ENCODE measurements around the gene SHISA7. TPM values are rescaled to one million over a fixed set of nuclear protein-coding genes. Genes with fewer than 3 reads are reported as not detected.
"Not testable (repeated sequence)": the region's sequence is repeated elsewhere in the genome, so short reads cannot be mapped to it uniquely, and the experiment has no call there.

Gene SHISA7
- total RNA-seq, 2 experiments from 2014 or later, result not detected

- DNase-seq; POLR2A ChIA-PET; H3K4me3 Mint-ChIP-seq; ATAC-seq; H3K4me1 Mint-ChIP-seq (ENCODE audit: low read depth); H3K36me3 Mint-ChIP-seq (ENCODE audit: low read depth); CTCF ChIA-PET; H3K27ac Mint-ChIP-seq; H3K9me3 Mint-ChIP-seq (ENCODE audit: insufficient read depth): not testable (repeated sequence)
- peaks cover 39% of the 10 kb centered on the region for H3K27me3 Mint-ChIP-seq (ENCODE audit: low read depth)
Observed at GRCh38 chr19:55448175-55448490, 5.0 kb upstream of the SHISA7 start.

GRCh38 chr19:55447421-55448174, 4.5 kb upstream of the SHISA7 start:
- Mint-ChIP-seq H3K4me3 (no peak overlapping the region), H3K27ac (no peak overlapping the region), H3K9me3 (ENCODE audit: insufficient read depth) (no peaks in the 10 kb centered on the region), H3K27me3 (ENCODE audit: low read depth) (peaks cover 44% of the 10 kb centered on the region), H3K4me1 (ENCODE audit: low read depth) (peaks cover 3% of the 10 kb centered on the region), H3K36me3 (ENCODE audit: low read depth) (no peaks in the 10 kb centered on the region)
- ChIA-PET POLR2A (no interaction called here), CTCF (interaction anchor here (0.6 kb wide), 1 partner anchor 11 kb away, joined by 3 read pairs; no protein-coding TSS in a partner anchor)
- ATAC-seq (peak; percentile 65), DNase-seq (no peak)

- Mint-ChIP-seq H3K36me3 (ENCODE audit: low read depth) (peaks cover 3% of the 10 kb centered on the region), H3K4me3 (no peak overlapping the region), H3K27ac (no peak overlapping the region), H3K4me1 (ENCODE audit: low read depth) (peaks cover 8% of the 10 kb centered on the region), H3K9me3 (ENCODE audit: insufficient read depth) (no peaks in the 10 kb centered on the region), H3K27me3 (ENCODE audit: low read depth) (peaks cover 50% of the 10 kb centered on the region)
- no peak for ATAC-seq
- ChIA-PET CTCF (interaction anchor here (1.3 to 1.4 kb wide), 2 partner anchors 28 to 305 kb away, joined by 3 to 4 read pairs; no protein-coding TSS in a partner anchor), POLR2A (no interaction called here)
- no peak for DNase-seq
Observed at GRCh38 chr19:55446060-55446459, 3.0 kb upstream of the SHISA7 start.

- POLR2A ChIA-PET, result no interaction called here
- Mint-ChIP-seq H3K9me3 (ENCODE audit: insufficient read depth) (no peaks in the 10 kb centered on the region), H3K27ac (no peak overlapping the region), H3K36me3 (ENCODE audit: low read depth) (peaks cover 3% of the 10 kb centered on the region), H3K4me1 (ENCODE audit: low read depth) (peaks cover 12% of the 10 kb centered on the region), H3K27me3 (ENCODE audit: low read depth) (peaks cover 48% of the 10 kb centered on the region), H3K4me3 (no peak overlapping the region)
- CTCF ChIA-PET, result interaction anchor here (1.0 to 1.4 kb wide), 2 partner anchors 26 to 60 kb away, joined by 3 to 4 read pairs; no protein-coding TSS in a partner anchor
- ATAC-seq, result no peak
- DNase-seq, result no peak
Observed at GRCh38 chr19:55444646-55445045, 1.5 kb upstream of the SHISA7 start.

- no peak for ATAC-seq
- ChIA-PET CTCF (interaction anchor here (1.0 kb wide), 1 partner anchor 61 kb away, joined by 3 read pairs; no protein-coding TSS in a partner anchor), POLR2A (interaction anchor here (0.9 kb wide), 1 partner anchor 37 kb away, joined by 3 read pairs; no protein-coding TSS in a partner anchor)
- no peak for DNase-seq
- Mint-ChIP-seq H3K9me3 (ENCODE audit: insufficient read depth) (no peaks in the 10 kb centered on the region), H3K4me3 (no peak overlapping the region), H3K27ac (no peak overlapping the region), H3K4me1 (ENCODE audit: low read depth) (peaks cover 12% of the 10 kb centered on the region), H3K36me3 (ENCODE audit: low read depth) (peaks cover 3% of the 10 kb centered on the region), H3K27me3 (ENCODE audit: low read depth) (peaks cover 54% of the 10 kb centered on the region)
Observed at GRCh38 chr19:55443824-55444480, 852 bp upstream of the SHISA7 start.

GRCh38 chr19:55442372-55442961, 633 bp downstream of the SHISA7 start:
- DNase-seq (no peak), ATAC-seq (peak; percentile 13)
- Mint-ChIP-seq H3K9me3 (ENCODE audit: insufficient read depth) (no peaks in the 10 kb centered on the region), H3K36me3 (ENCODE audit: low read depth) (peaks cover 3% of the 10 kb centered on the region), H3K27ac (no peak overlapping the region), H3K27me3 (ENCODE audit: low read depth) (peaks cover 56% of the 10 kb centered on the region), H3K4me1 (ENCODE audit: low read depth) (peaks cover 12% of the 10 kb centered on the region), H3K4me3 (no peak overlapping the region)
- POLR2A ChIA-PET, result no interaction called here
- CTCF ChIA-PET, result interaction anchor here (2.2 kb wide), 1 partner anchor 11 kb away, joined by 4 read pairs; no protein-coding TSS in a partner anchor

GRCh38 chr19:55441692-55442321, 1.3 kb downstream of the SHISA7 start:
- CTCF ChIA-PET, result interaction anchor here (1.2 to 2.2 kb wide), 2 partner anchors 12 to 62 kb away, joined by 4 to 5 read pairs; no protein-coding TSS in a partner anchor
- Mint-ChIP-seq H3K36me3 (ENCODE audit: low read depth) (peaks cover 3% of the 10 kb centered on the region), H3K27me3 (ENCODE audit: low read depth) (peaks cover 61% of the 10 kb centered on the region), H3K27ac (peak overlapping the region; percentile 2), H3K4me1 (ENCODE audit: low read depth) (peaks cover 12% of the 10 kb centered on the region), H3K9me3 (ENCODE audit: insufficient read depth) (no peaks in the 10 kb centered on the region), H3K4me3 (no peak overlapping the region)
- POLR2A ChIA-PET, result no interaction called here
- ATAC-seq (no peak), DNase-seq (no peak)

GRCh38 chr19:55441319-55441691, 1.8 kb downstream of the SHISA7 start:
- H3K27me3 Mint-ChIP-seq (ENCODE audit: low read depth), result peaks cover 64% of the 10 kb centered on the region
- H3K36me3 Mint-ChIP-seq (ENCODE audit: low read depth), result peaks cover 3% of the 10 kb centered on the region
- no peak for ATAC-seq
- no peak for DNase-seq
- POLR2A ChIA-PET, result no interaction called here
- H3K27ac Mint-ChIP-seq, result peak overlapping the region; percentile 2
- CTCF ChIA-PET, result interaction anchor here (1.2 to 2.2 kb wide), 2 partner anchors 12 to 63 kb away, joined by 4 to 5 read pairs; no protein-coding TSS in a partner anchor
- peak overlapping the region; percentile 1 for H3K4me3 Mint-ChIP-seq
- peaks cover 12% of the 10 kb centered on the region for H3K4me1 Mint-ChIP-seq (ENCODE audit: low read depth)
- no peaks in the 10 kb centered on the region for H3K9me3 Mint-ChIP-seq (ENCODE audit: insufficient read depth)

- no peaks in the 10 kb centered on the region for H3K9me3 Mint-ChIP-seq (ENCODE audit: insufficient read depth)
- ChIA-PET CTCF (interaction anchor here (1.2 to 2.2 kb wide), 2 partner anchors 13 to 63 kb away, joined by 4 to 5 read pairs; no protein-coding TSS in a partner anchor), POLR2A (interaction anchor here (0.5 kb wide), 1 partner anchor 57 kb away, joined by 4 read pairs; no protein-coding TSS in a partner anchor)
- DNase-seq, result no peak
- H3K4me3 Mint-ChIP-seq, result no peak overlapping the region
- H3K4me1 Mint-ChIP-seq (ENCODE audit: low read depth), result peaks cover 12% of the 10 kb centered on the region
- peaks cover 3% of the 10 kb centered on the region for H3K36me3 Mint-ChIP-seq (ENCODE audit: low read depth)
- peaks cover 62% of the 10 kb centered on the region for H3K27me3 Mint-ChIP-seq (ENCODE audit: low read depth)
- ATAC-seq, result no peak
- H3K27ac Mint-ChIP-seq, result peak overlapping the region; percentile 12
Observed at GRCh38 chr19:55440411-55441105, 2.5 kb downstream of the SHISA7 start.

- POLR2A ChIA-PET, result no interaction called here
- H3K4me3 Mint-ChIP-seq, result no peak overlapping the region
- H3K27ac Mint-ChIP-seq, result no peak overlapping the region
- H3K9me3 Mint-ChIP-seq (ENCODE audit: insufficient read depth), result no peaks in the 10 kb centered on the region
- peaks cover 3% of the 10 kb centered on the region for H3K36me3 Mint-ChIP-seq (ENCODE audit: low read depth)
- CTCF ChIA-PET, result no interaction called here
- peaks cover 12% of the 10 kb centered on the region for H3K4me1 Mint-ChIP-seq (ENCODE audit: low read depth)
- DNase-seq (no peak), ATAC-seq (no peak)
- peaks cover 52% of the 10 kb centered on the region for H3K27me3 Mint-ChIP-seq (ENCODE audit: low read depth)
Observed at GRCh38 chr19:55439052-55439451, 4.0 kb downstream of the SHISA7 start.

- H3K4me3 Mint-ChIP-seq, result no peak overlapping the region
- H3K9me3 Mint-ChIP-seq (ENCODE audit: insufficient read depth), result no peaks in the 10 kb centered on the region
- peaks cover 3% of the 10 kb centered on the region for H3K36me3 Mint-ChIP-seq (ENCODE audit: low read depth)
- ATAC-seq (no peak), DNase-seq (peak; percentile 49)
- H3K27me3 Mint-ChIP-seq (ENCODE audit: low read depth), result peaks cover 41% of the 10 kb centered on the region
- no peak overlapping the region for H3K27ac Mint-ChIP-seq
- ChIA-PET POLR2A (interaction anchor here (0.7 to 1.3 kb wide), 3 partner anchors 30 to 196 kb away, joined by 3 to 4 read pairs (median 4); partner anchors contain the start of gene UBE2S), CTCF (interaction anchor here (0.8 to 1.2 kb wide), 5 partner anchors 10 to 195 kb away, joined by 3 to 5 read pairs (median 3); partner anchors contain the start of gene ZNF865)
- peaks cover 12% of the 10 kb centered on the region for H3K4me1 Mint-ChIP-seq (ENCODE audit: low read depth)
Observed at GRCh38 chr19:55437410-55437809, 5.7 kb downstream of the SHISA7 start.

All from activated CD8-positive, alpha-beta T cell treated with anti-CD3 and anti-CD28 coated beads, Interleukin-2, amount 10 ng/mL, durations not matched to agents 7 days and 5 days (primary cell).